Measurements from ENCODE around the gene DAAM1. TPM values are rescaled to one million over a fixed set of nuclear protein-coding genes. Genes with fewer than 3 reads are reported as not detected.

DAAM1 gene
- total RNA-seq, 2 experiments from 2014 or later, result 30.1 to 72.8 TPM

GRCh38 chr14:59406454-59407245 lies 218.2 kb downstream of the DAAM1 start:
- CTCF ChIA-PET (ENCODE audit: unreplicated experiment), result no interaction called here
- Histone ChIP-seq H3K4me2 (ENCODE audit: low read length) (no peak overlapping the region), H3K27ac (ENCODE audit: low read depth, low read length, poor library complexity, severe bottlenecking) (no peak overlapping the region), H3K4me3 (ENCODE audit: low read depth, low read length, poor library complexity, severe bottlenecking) (no peak overlapping the region), H4K20me1 (ENCODE audit: insufficient read depth, low read length) (no peaks in the 10 kb centered on the region), H3K79me2 (ENCODE audit: insufficient read depth, low read depth, low read length) (no peaks in the 10 kb centered on the region), H2AFZ (ENCODE audit: low read length) (no peak overlapping the region), H3K4me1 (ENCODE audit: insufficient read depth, low read length, poor library complexity, severe bottlenecking) (no peaks in the 10 kb centered on the region), H3K36me3 (ENCODE audit: insufficient read depth, low read length) (no peaks in the 10 kb centered on the region; the same call in 1 of the 2 replicates), H3K9me2 (ENCODE audit: insufficient read depth, low read length) (no peaks in the 10 kb centered on the region), H3K9me3 (ENCODE audit: low read length) (no peaks in the 10 kb centered on the region)
- no peak for DNase-seq (ENCODE audit: low spot score)
- intact Hi-C loops (cut with micrococcal nuclease; ENCODE audit: unreplicated experiment), result no loop called here
- no TSS peak for BruUV-seq (replicated peaks)
- TF ChIP-seq EZH2phosphoT487 (IDR thresholded peaks at IDR 0.05; ENCODE audit: borderline replicate concordance, low read depth, low read length), result no peak
- no peak for TF ChIP-seq CTCF (conservative IDR thresholded peaks at IDR 0.05; ENCODE audit: low read length)
- POLR2A ChIA-PET, result interaction anchor here (0.5 kb wide), 1 partner anchor 38 kb away, joined by 3 read pairs; no protein-coding TSS in a partner anchor

- intact Hi-C loops (cut with micrococcal nuclease; ENCODE audit: unreplicated experiment), result no loop called here
- Histone ChIP-seq H4K20me1 (ENCODE audit: insufficient read depth, low read length) (no peaks in the 10 kb centered on the region), H3K9me3 (ENCODE audit: low read length) (no peaks in the 10 kb centered on the region), H3K4me3 (ENCODE audit: low read depth, low read length, poor library complexity, severe bottlenecking) (no peak overlapping the region), H2AFZ (ENCODE audit: low read length) (no peak overlapping the region), H3K36me3 (ENCODE audit: insufficient read depth, low read length) (no peaks in the 10 kb centered on the region; the same call in 1 of the 2 replicates), H3K27ac (ENCODE audit: low read depth, low read length, poor library complexity, severe bottlenecking) (no peak overlapping the region), H3K4me2 (ENCODE audit: low read length) (no peak overlapping the region), H3K4me1 (ENCODE audit: insufficient read depth, low read length, poor library complexity, severe bottlenecking) (no peaks in the 10 kb centered on the region), H3K9me2 (ENCODE audit: insufficient read depth, low read length) (no peaks in the 10 kb centered on the region), H3K79me2 (ENCODE audit: insufficient read depth, low read depth, low read length) (no peaks in the 10 kb centered on the region)
- POLR2A ChIA-PET, result no interaction called here
- CTCF ChIA-PET (ENCODE audit: unreplicated experiment), result no interaction called here
- BruUV-seq (replicated peaks), result no TSS peak
- no peak for DNase-seq (ENCODE audit: low spot score)
- TF ChIP-seq CTCF (conservative IDR thresholded peaks at IDR 0.05; ENCODE audit: low read length), result no peak
Measured at GRCh38 chr14:59407246-59408010, 219.0 kb downstream of the DAAM1 start.

All from OCI-LY7 (cell line).